ENCODE results near the gene ABHD16B. TPM values are rescaled to one million over a fixed set of nuclear protein-coding genes. Genes with fewer than 3 reads are reported as not detected.
A peak's percentile ranks its signal among the peaks of the same experiment; 100 is the strongest.
"Not testable (repeated sequence)": the region's sequence is repeated elsewhere in the genome, so short reads cannot be mapped to it uniquely, and the experiment has no call there.

Gene ABHD16B
- total RNA-seq, 2 donors from 2014 or later, result not detected

DNA sequence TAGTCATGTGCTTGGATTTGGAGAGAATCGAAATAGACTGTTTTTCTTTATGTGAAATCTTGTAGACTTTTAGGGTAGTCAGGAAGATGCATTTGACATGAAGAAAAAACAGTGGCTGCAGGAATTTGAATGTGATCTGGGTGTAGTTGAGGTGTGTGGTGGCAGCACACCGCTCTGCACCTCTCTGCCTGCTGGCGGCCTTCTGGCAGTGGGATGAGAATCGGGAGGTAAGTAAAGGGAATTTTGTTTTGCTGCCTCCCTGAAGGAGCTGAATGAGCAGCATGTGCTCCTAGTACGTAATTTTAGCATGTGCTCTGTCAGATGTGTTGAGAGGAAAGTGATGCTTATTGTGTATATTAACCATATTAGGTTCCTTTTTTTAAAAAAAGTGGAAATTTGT, 7.0 kb downstream of the ABHD16B start:
- Histone ChIP-seq H3K36me3 (peaks cover 15% of the 10 kb centered on the region), H3K4me3 (no peak overlapping the region), H3K27ac (no peak overlapping the region), H3K9ac (ENCODE audit: low read depth in 2 of 2, low read length in 2 of 2) (no peak overlapping the region), H3K27me3 (no peaks in the 10 kb centered on the region), H3K4me1 (peaks cover 9% of the 10 kb centered on the region), H3K9me3 (no peaks in the 10 kb centered on the region)
- no peak for DNase-seq
- TF ChIP-seq, protein P1, sequence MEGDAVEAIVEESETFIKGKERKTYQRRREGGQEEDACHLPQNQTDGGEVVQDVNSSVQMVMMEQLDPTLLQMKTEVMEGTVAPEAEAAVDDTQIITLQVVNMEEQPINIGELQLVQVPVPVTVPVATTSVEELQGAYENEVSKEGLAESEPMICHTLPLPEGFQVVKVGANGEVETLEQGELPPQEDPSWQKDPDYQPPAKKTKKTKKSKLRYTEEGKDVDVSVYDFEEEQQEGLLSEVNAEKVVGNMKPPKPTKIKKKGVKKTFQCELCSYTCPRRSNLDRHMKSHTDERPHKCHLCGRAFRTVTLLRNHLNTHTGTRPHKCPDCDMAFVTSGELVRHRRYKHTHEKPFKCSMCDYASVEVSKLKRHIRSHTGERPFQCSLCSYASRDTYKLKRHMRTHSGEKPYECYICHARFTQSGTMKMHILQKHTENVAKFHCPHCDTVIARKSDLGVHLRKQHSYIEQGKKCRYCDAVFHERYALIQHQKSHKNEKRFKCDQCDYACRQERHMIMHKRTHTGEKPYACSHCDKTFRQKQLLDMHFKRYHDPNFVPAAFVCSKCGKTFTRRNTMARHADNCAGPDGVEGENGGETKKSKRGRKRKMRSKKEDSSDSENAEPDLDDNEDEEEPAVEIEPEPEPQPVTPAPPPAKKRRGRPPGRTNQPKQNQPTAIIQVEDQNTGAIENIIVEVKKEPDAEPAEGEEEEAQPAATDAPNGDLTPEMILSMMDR (IDR thresholded peaks at IDR 0.05), result no peak
- intact Hi-C loops (cut with DNase I), result loop anchor here (10.0 kb wide), 1 partner anchor 323 kb away; the partner anchor contains the start of gene SRMS

GRCh38 chr20:63873477-63873971, 12.2 kb downstream of the ABHD16B start:
- Histone ChIP-seq H3K9me3 (no peaks in the 10 kb centered on the region), H3K27ac (peak overlapping the region; percentile 20), H3K9ac (ENCODE audit: low read depth in 2 of 2, low read length in 2 of 2) (no peak overlapping the region), H3K4me3 (no peak overlapping the region), H3K36me3 (peaks cover 30% of the 10 kb centered on the region), H3K4me1 (no peaks in the 10 kb centered on the region), H3K27me3 (no peaks in the 10 kb centered on the region)
- intact Hi-C loops (cut with DNase I), result no loop called here
- TF ChIP-seq, protein P1 (IDR thresholded peaks at IDR 0.05), result no peak
- no peak for DNase-seq

DNA sequence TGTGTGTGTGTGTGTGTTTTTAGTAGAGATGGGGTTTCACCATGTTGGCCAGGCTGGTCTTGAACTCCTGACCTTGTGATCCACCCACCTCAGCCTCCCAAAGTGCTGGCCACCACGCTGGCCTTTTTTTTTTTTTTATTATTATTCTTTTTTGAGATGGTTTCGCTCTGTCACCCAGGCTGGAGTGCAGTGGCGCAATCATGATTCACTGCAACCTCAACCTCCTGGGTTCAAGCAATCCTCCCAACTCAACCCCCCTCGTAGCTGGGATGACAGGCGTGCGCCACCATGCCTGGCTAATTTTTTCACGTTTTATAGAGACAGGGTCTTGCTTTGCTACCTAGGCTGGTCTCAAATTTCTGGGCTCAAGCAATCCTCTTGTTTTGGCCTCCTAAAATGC, 12.9 kb downstream of the ABHD16B start:
- H3K4me3 ChIP-seq; H3K9me3 ChIP-seq; H3K9ac ChIP-seq (ENCODE audit: low read depth in 2 of 2, low read length in 2 of 2); H3K27ac ChIP-seq; H3K27me3 ChIP-seq; DNase-seq; H3K4me1 ChIP-seq; intact Hi-C loops (cut with DNase I): not testable (repeated sequence)
- H3K36me3 ChIP-seq, result peaks cover 25% of the 10 kb centered on the region

GRCh38 chr20:63876489-63877036, 15.3 kb downstream of the ABHD16B start:
- Histone ChIP-seq H3K36me3 (peaks cover 15% of the 10 kb centered on the region), H3K4me1 (no peaks in the 10 kb centered on the region)

GRCh38 chr20:63877755-63878470, 16.6 kb downstream of the ABHD16B start:
- Histone ChIP-seq H3K36me3 (peaks cover 18% of the 10 kb centered on the region), H3K27ac (no peak overlapping the region), H3K9ac (ENCODE audit: low read depth in 2 of 2, low read length in 2 of 2) (no peak overlapping the region), H3K9me3 (no peaks in the 10 kb centered on the region), H3K27me3 (no peaks in the 10 kb centered on the region), H3K4me1 (no peaks in the 10 kb centered on the region), H3K4me3 (no peak overlapping the region)
- no peak for DNase-seq
- TF ChIP-seq, protein P1 (IDR thresholded peaks at IDR 0.05), result no peak
- intact Hi-C loops (cut with DNase I), result no loop called here

More at GRCh38 chr20:63876489-63877036, 15.3 kb downstream of the ABHD16B start:
- intact Hi-C loops (cut with DNase I), result no loop called here
- DNase-seq, result no peak
- H3K27me3 ChIP-seq, result no peaks in the 10 kb centered on the region
- no peak overlapping the region for H3K27ac ChIP-seq
- TF ChIP-seq, protein P1 (IDR thresholded peaks at IDR 0.05), result no peak
- H3K9me3 ChIP-seq, result no peaks in the 10 kb centered on the region
- H3K9ac ChIP-seq (ENCODE audit: low read depth in 2 of 2, low read length in 2 of 2), result no peak overlapping the region
- no peak overlapping the region for H3K4me3 ChIP-seq

All from colonic mucosa (tissue), 4 donors.